22Rv1 (cell line): Measurements from ENCODE around the gene PLB1.

Experiments
- ZFX ChIP-seq: fragments of 450-650 bp; IDR thresholded peaks from 2 replicates; pipeline ENCODE4 v1.6.1; 2017; ENCODE audit warnings: antibody characterized with exemption, borderline replicate concordance
- TF ChIP-seq, protein P1 (sequence below): fragments of 450-650 bp; IDR thresholded peaks from 2 replicates; pipeline ENCODE4 v1.5.1; 2017; ENCODE audit warnings: mild to moderate bottlenecking

- TF ChIP-seq, protein P1, sequence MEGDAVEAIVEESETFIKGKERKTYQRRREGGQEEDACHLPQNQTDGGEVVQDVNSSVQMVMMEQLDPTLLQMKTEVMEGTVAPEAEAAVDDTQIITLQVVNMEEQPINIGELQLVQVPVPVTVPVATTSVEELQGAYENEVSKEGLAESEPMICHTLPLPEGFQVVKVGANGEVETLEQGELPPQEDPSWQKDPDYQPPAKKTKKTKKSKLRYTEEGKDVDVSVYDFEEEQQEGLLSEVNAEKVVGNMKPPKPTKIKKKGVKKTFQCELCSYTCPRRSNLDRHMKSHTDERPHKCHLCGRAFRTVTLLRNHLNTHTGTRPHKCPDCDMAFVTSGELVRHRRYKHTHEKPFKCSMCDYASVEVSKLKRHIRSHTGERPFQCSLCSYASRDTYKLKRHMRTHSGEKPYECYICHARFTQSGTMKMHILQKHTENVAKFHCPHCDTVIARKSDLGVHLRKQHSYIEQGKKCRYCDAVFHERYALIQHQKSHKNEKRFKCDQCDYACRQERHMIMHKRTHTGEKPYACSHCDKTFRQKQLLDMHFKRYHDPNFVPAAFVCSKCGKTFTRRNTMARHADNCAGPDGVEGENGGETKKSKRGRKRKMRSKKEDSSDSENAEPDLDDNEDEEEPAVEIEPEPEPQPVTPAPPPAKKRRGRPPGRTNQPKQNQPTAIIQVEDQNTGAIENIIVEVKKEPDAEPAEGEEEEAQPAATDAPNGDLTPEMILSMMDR, result no peak
- no peak for TF ChIP-seq ZFX
Observed at GRCh38 chr2:28640908-28641300, 145.0 kb downstream of the PLB1 start.
